HepG2 (cell line): ENCODE measurements around the gene LEMD2. TPM values are rescaled to one million over a fixed set of nuclear protein-coding genes. Genes with fewer than 3 reads are reported as not detected.

Experiments used
- DRAP1 ChIP-seq: IDR thresholded peaks from 2 replicates; pipeline ENCODE4 v1.6.1; 2016; ENCODE audit warnings: missing genetic modification reagents, missing compliant biosample characterization
- FIP1L1 ChIP-seq: fragments of 200-400 bp; formaldehyde crosslinking; IDR thresholded peaks from 2 replicates; pipeline ENCODE4 v1.6.1; 2018; ENCODE audit warnings: low read depth, mild to moderate bottlenecking, low read length, moderate library complexity, borderline replicate concordance; ENCODE audit not compliant: insufficient read depth
- HES4 ChIP-seq: sonication (generic); formaldehyde crosslinking; IDR thresholded peaks from 2 replicates; pipeline ENCODE4 v1.9.0; 2021; ENCODE audit warnings: mild to moderate bottlenecking, missing genetic modification reagents, borderline replicate concordance
- MBD4 ChIP-seq: IDR thresholded peaks from 2 replicates; pipeline ENCODE4 v1.6.1; 2012; ENCODE audit warnings: low read length, inconsistent platforms, borderline replicate concordance
- MLXIP ChIP-seq: sonication (generic); formaldehyde crosslinking; IDR thresholded peaks from 2 replicates; pipeline ENCODE4 v1.9.0; 2021; ENCODE audit warnings: missing genetic modification reagents, borderline replicate concordance
- PHF8 ChIP-seq: sonication (generic); formaldehyde crosslinking; IDR thresholded peaks from 2 replicates; pipeline ENCODE4 v1.5.0; 2020; ENCODE audit warnings: missing genetic modification reagents
- PRDM10 ChIP-seq: sonication (generic); formaldehyde crosslinking; IDR thresholded peaks from 2 replicates; pipeline ENCODE4 v1.4.0; 2020; ENCODE audit warnings: low read depth, missing genetic modification reagents
- PRMT3 ChIP-seq: sonication (generic); formaldehyde crosslinking; IDR thresholded peaks from 2 replicates; pipeline ENCODE4 v1.8.1; 2022; ENCODE audit warnings: low read depth, mild to moderate bottlenecking, moderate library complexity, missing genetic modification reagents, borderline replicate concordance
- ZNF121 ChIP-seq: sonication (generic); formaldehyde crosslinking; IDR thresholded peaks from 2 replicates; pipeline ENCODE4 v1.5.0; 2020; ENCODE audit warnings: mild to moderate bottlenecking, missing genetic modification reagents
- ZZZ3 ChIP-seq: sonication (generic); formaldehyde crosslinking; IDR thresholded peaks from 2 replicates; pipeline ENCODE4 v1.4.0; 2020; ENCODE audit warnings: missing genetic modification reagents, mild to moderate bottlenecking, borderline replicate concordance
- polyA plus RNA-seq, 8 experiments: library from polyadenylated mRNA; depleted of rRNA in 3 of 8; stranded (reverse) in 7 of 8; unstranded in 1 of 8; fragments of >200 nt; fragmentation: Illumina TruSeq in 4 of 8; extraction: Trizol in 4 of 8; gene quantifications; 2 replicates each; pipeline versions ENCODE4 v1.2.1 to v1.2.3, GENCODE V29; 2011 to 2016; ENCODE audit warnings: low read depth in 4 of 8, missing spikeins in 1 of 8, mixed read lengths in 1 of 8; ENCODE audit not compliant: insufficient read depth in 1 of 8
- total RNA-seq, 5 experiments: library from RNA; depleted of rRNA; stranded (reverse); fragments of >200 nt; fragmentation: Illumina TruSeq; extraction: Trizol; gene quantifications; 2 replicates each; pipeline ENCODE4 v1.2.3, GENCODE V29; 2016; ENCODE audit warnings: low read depth in 1 of 5
- TF ChIP-seq, protein P1 (sequence below): sonication (generic); formaldehyde crosslinking; IDR thresholded peaks from 2 replicates; pipeline ENCODE4 v1.4.0; 2020; ENCODE audit warnings: mild to moderate bottlenecking, missing genetic modification reagents, borderline replicate concordance

LEMD2 gene
- total and polyA plus RNA-seq, 2 of the 13 experiments (the other 11 are each of a cell fraction or from before 2014, with no cell fraction given) = 45.2 to 62.9 TPM

- TF ChIP-seq, protein P1, sequence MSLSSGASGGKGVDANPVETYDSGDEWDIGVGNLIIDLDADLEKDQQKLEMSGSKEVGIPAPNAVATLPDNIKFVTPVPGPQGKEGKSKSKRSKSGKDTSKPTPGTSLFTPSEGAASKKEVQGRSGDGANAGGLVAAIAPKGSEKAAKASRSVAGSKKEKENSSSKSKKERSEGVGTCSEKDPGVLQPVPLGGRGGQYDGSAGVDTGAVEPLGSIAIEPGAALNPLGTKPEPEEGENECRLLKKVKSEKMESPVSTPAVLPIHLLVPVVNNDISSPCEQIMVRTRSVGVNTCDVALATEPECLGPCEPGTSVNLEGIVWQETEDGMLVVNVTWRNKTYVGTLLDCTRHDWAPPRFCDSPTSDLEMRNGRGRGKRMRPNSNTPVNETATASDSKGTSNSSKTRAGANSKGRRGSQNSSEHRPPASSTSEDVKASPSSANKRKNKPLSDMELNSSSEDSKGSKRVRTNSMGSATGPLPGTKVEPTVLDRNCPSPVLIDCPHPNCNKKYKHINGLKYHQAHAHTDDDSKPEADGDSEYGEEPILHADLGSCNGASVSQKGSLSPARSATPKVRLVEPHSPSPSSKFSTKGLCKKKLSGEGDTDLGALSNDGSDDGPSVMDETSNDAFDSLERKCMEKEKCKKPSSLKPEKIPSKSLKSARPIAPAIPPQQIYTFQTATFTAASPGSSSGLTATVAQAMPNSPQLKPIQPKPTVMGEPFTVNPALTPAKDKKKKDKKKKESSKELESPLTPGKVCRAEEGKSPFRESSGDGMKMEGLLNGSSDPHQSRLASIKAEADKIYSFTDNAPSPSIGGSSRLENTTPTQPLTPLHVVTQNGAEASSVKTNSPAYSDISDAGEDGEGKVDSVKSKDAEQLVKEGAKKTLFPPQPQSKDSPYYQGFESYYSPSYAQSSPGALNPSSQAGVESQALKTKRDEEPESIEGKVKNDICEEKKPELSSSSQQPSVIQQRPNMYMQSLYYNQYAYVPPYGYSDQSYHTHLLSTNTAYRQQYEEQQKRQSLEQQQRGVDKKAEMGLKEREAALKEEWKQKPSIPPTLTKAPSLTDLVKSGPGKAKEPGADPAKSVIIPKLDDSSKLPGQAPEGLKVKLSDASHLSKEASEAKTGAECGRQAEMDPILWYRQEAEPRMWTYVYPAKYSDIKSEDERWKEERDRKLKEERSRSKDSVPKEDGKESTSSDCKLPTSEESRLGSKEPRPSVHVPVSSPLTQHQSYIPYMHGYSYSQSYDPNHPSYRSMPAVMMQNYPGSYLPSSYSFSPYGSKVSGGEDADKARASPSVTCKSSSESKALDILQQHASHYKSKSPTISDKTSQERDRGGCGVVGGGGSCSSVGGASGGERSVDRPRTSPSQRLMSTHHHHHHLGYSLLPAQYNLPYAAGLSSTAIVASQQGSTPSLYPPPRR (CRISPR knock-in tag) = no peak
- TF ChIP-seq ZNF121 (CRISPR knock-in tag) (no peak), PHF8 (CRISPR knock-in tag) (no peak), HES4 (CRISPR knock-in tag) (no peak), FIP1L1 (no peak), MBD4 (no peak), PRDM10 (CRISPR knock-in tag) (0 out of 2 replicates have a peak, but pooled peaks have one; percentile 36), PRMT3 (CRISPR knock-in tag) (no peak), MLXIP (CRISPR knock-in tag) (no peak), DRAP1 (CRISPR knock-in tag) (0 out of 2 replicates have a peak, but pooled peaks have one; percentile 40), ZZZ3 (CRISPR knock-in tag) (no peak)
Measured at GRCh38 chr6:33744001-33744848, 44.7 kb downstream of the LEMD2 start (continued).
